ENCODE results near the gene HNRNPA1. TPM values are rescaled to one million over a fixed set of nuclear protein-coding genes. Genes with fewer than 3 reads are reported as not detected.

HNRNPA1 gene
- total and polyA plus RNA-seq, 2 of the 4 experiments (the other 2 are of a cell fraction) = 747 to 1,409 TPM

GRCh38 chr12:54273981-54274380 lies 6.5 kb upstream of the HNRNPA1 start:
- ChIA-PET CTCF (interaction anchor here (2.1 kb wide), 1 partner anchor 22 kb away, joined by 5 read pairs; no protein-coding TSS in a partner anchor), POLR2A (ENCODE audit: unreplicated experiment) (no interaction called here)
- Histone ChIP-seq H4K91ac (ENCODE audit: insufficient read depth, low read depth, low read length) (no peak overlapping the region), H4K8ac (ENCODE audit: low read depth in 2 of 2, low read length in 2 of 2) (no peak overlapping the region; a peak in 1 of 4 replicates), H2AK9ac (replicated peaks; ENCODE audit: low read depth, low read length, poor library complexity) (no peak overlapping the region), H4K20me1 (ENCODE audit: insufficient read depth, low read length) (peaks cover 6% of the 10 kb centered on the region; the same call in 1 of the 2 replicates), H3K36me3 (ENCODE audit: control insufficient read depth, insufficient read depth, low read length) (peaks cover 2% of the 10 kb centered on the region; the same call in 1 of the 2 replicates), H2BK120ac (ENCODE audit: low read depth, low read length) (no peak overlapping the region), H2AFZ (replicated peaks; ENCODE audit: low read length, poor library complexity) (no peak overlapping the region), H3K4me2 (ENCODE audit: low read depth, low read length) (no peak overlapping the region), H3K4ac (ENCODE audit: low read depth, low read length) (no peak overlapping the region), H4K5ac (ENCODE audit: low read depth, low read length) (no peak overlapping the region; the same call in 1 of the 2 replicates), H3K18ac (ENCODE audit: low read depth, low read length) (no peak overlapping the region), H3K23ac (ENCODE audit: low read depth, low read length) (no peak overlapping the region), H3K79me1 (ENCODE audit: low read depth in 1 of 2, low read length in 2 of 2) (peaks cover 23 to 43% of the 10 kb centered on the region in 2 experiments), H3K56ac (ENCODE audit: extremely low read depth, insufficient read depth, low read length) (no peak overlapping the region), H2AK5ac (ENCODE audit: low read depth, low read length) (no peak overlapping the region), H3K9me3 (ENCODE audit: control insufficient read depth, insufficient read depth, low read length) (no peaks in the 10 kb centered on the region), H3K4me3 (ENCODE audit: insufficient read depth, low read depth, low read length) (no peak overlapping the region), H3K14ac (replicated peaks; ENCODE audit: low read depth, low read length) (no peak overlapping the region), H3K4me1 (ENCODE audit: control insufficient read depth, insufficient read depth, low read length) (peaks cover 3% of the 10 kb centered on the region), H3K27me3 (ENCODE audit: control insufficient read depth, insufficient read depth, low read length) (no peaks in the 10 kb centered on the region), H2BK20ac (ENCODE audit: low read depth, low read length) (no peak overlapping the region), H2BK5ac (ENCODE audit: low read depth, low read length, poor library complexity, severe bottlenecking) (no peak overlapping the region), H3K9ac (ENCODE audit: low read depth, low read length) (no peak overlapping the region), H2BK15ac (ENCODE audit: low read depth, low read length) (no peak overlapping the region), H3K9me1 (ENCODE audit: insufficient read depth, low read length) (no peaks in the 10 kb centered on the region), H3K27ac (ENCODE audit: insufficient read depth, low read length) (no peak overlapping the region)
- ATAC-seq (ENCODE audit: low read depth) (no peak), DNase-seq (no peak)
- dilution Hi-C loops (cut with HindIII; ENCODE audit: low sequenced_read_pairs, unreplicated experiment) = no loop called here
- no CpG with 5 or more reads among the region's 2 CpGs for WGBS, 2 experiments (ENCODE audit: extremely low coverage in 2 of 2, insufficient read length in 1 of 2)
- intact Hi-C loops (cut with micrococcal nuclease) = no loop called here
- BruUV-seq (replicated peaks) = no TSS peak
- TF ChIP-seq FOS (IDR thresholded peaks at IDR 0.05; ENCODE audit: low read depth, low read length) = no peak
- TF ChIP-seq SMC3 (IDR thresholded peaks at IDR 0.05; ENCODE audit: low read depth, low read length) = no peak
- TF ChIP-seq RCOR1 (IDR thresholded peaks at IDR 0.05; ENCODE audit: insufficient replicate concordance, low read length) = no peak
- TF ChIP-seq BHLHE40 (IDR thresholded peaks at IDR 0.05; ENCODE audit: low read depth, low read length) = no peak
- no peak for TF ChIP-seq NFE2L2 (IDR thresholded peaks at IDR 0.05; ENCODE audit: low read depth, low read length)
- TF ChIP-seq POLR2A (IDR thresholded peaks at IDR 0.05; ENCODE audit: low read depth, low read length) = no peak
- no peak for TF ChIP-seq CHD1 (IDR thresholded peaks at IDR 0.05; ENCODE audit: low read depth, low read length)
- TF ChIP-seq MAFK (IDR thresholded peaks at IDR 0.05; ENCODE audit: low read depth, low read length) = no peak
- TF ChIP-seq USF2 (IDR thresholded peaks at IDR 0.05; ENCODE audit: low read depth, low read length) = no peak
- no peak for TF ChIP-seq RAD21 (IDR thresholded peaks at IDR 0.05; ENCODE audit: low read length)
- no peak for TF ChIP-seq RFX5 (IDR thresholded peaks at IDR 0.05; ENCODE audit: low read depth, low read length)
- TF ChIP-seq CEBPB (IDR thresholded peaks at IDR 0.05; ENCODE audit: low read depth, low read length) = no peak
- TF ChIP-seq ELK1 (IDR thresholded peaks at IDR 0.05; ENCODE audit: borderline replicate concordance, low read depth, low read length) = no peak
- no peak for TF ChIP-seq CTCF (conservative IDR thresholded peaks at IDR 0.05; ENCODE audit: low read depth, low read length)
- no peak for TF ChIP-seq MAZ (IDR thresholded peaks at IDR 0.05; ENCODE audit: borderline replicate concordance, low read depth, low read length)
- no peak for TF ChIP-seq MXI1 (IDR thresholded peaks at IDR 0.05; ENCODE audit: borderline replicate concordance, low read depth, low read length)
- in situ Hi-C loops (cut with MboI; ENCODE audit: low sequenced_read_pairs) = no loop called here

All from IMR-90 (cell line).